NCI-H2196 (cell line): Measurements from ENCODE around the gene RXFP1.

Experiments
- DNase-seq: peaks from one replicate; lab custom pipeline; 2025; ENCODE audit not compliant: unreplicated experiment; lab: John Stamatoyannopoulos, UW

RXFP1 gene

DNA sequence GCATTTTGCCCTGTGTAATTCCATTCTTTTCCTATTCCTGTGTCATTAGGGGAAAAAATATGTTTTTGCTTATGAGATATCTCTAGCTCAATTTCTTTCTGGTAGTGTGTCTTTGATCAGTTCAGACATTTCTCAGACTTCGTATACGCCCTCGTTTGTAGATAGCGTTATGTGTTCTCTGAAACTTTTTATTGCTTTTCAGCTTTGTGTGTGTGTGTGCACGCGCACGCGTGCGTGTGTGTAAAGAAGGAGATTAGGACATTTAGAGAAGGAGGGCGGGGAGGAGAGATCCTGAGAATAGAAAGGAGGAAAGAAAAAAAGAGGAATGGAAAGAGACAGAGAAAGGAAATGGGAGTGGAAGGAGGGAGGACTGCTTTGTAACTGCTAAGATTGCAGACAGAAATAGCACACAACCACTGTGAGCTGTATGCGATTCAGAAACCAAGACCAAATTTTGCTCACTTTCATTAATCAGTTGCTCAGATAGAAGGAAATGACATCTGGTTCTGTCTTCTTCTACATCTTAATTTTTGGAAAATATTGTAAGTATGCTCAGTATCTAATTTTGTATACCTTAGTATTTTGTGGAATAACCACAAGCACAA is at the start of gene RXFP1:
RXFP1 (plus strand) TSS at position 399 of the 605 bp plus-strand sequence; CDS start at position 494, 95 bp downstream.
- DNase-seq: no peak

- DNase-seq: no peak
Observed at GRCh38 chr4:158481811-158482210, 39.9 kb upstream of the RXFP1 start.

- DNase-seq: no peak
Observed at GRCh38 chr4:158484173-158484885, 37.4 kb upstream of the RXFP1 start.

DNA sequence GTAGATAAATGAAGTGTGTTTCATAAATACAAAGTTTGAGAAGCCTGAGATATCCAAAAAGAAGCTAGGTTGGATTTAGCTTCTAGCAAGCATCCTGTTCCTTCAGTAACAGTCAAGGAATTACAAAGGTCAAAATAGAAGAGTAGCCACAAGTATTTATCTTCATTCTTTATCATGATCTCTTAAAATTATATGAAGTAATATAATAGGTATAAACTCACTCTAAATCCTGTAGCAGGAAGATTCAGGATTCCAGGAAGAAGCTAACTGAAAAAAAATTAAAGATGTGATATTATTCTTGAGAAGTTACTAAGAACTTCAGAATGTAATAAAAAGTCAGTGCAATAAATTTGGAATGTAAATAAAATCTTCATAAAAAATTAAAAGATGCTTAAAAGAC is 31.1 kb upstream of the RXFP1 start:
- DNase-seq: no peak

DNA sequence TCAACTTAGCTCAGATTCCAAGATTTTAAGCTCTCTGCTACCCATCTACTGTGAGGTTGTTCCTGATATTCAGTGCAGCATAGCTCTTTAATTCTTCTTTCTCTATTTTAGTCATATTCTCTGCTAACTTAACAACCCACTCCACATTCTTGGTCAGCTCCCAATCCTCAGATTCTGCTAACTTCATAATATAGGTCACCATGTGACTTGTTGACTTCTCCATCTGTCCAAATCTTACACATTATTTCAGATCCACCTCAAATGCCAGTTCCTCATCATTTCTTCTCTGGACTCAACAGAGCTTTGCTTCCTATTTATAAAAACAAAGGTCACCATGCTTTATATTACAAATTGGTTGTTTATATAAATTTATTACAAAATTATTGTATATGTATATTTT is 29.3 kb upstream of the RXFP1 start:
- DNase-seq: no peak

GRCh38 chr4:158496030-158496741 is 25.5 kb upstream of the RXFP1 start:
- DNase-seq: no peak

- no peak for DNase-seq
Observed at GRCh38 chr4:158500054-158500453, 21.6 kb upstream of the RXFP1 start.

DNA sequence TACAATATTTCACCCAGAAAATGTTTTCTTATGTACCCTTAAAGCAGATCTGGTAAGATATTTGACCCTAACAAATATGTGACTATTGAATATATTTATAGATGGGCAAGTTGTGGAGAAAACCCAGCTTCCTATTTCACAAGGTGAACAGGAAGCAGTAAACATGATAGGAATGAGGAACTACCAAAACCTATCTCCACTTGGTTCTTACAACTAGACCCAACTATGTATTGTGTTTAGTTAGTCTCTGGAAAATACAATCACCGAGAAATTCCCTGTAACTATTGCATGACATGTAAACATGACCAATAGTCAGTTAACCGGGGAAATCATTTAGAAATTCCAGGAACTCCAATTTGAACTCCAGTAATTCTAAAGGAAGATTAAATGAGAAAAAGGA is 8.4 kb upstream of the RXFP1 start:
- DNase-seq: no peak

DNA sequence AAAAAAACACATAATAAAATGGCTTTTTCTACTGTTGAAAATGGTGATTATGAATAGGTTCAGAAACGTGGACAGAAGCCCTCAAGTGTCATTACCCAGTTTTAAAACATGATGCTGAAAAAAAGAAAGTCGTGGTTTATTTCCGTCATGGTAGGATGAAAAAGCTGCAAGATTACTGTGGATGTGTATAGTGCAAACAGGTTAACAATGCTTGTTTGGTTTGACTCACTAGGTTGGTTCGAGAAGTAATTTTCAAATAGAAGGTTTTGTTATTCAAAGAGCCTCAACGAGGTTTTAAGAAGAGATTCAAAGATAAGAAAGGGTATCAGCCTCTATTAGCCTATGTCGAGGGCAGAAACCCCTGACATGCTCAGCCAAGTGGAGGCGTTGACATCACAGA is 2.5 kb upstream of the RXFP1 start:
- DNase-seq: no peak

DNA sequence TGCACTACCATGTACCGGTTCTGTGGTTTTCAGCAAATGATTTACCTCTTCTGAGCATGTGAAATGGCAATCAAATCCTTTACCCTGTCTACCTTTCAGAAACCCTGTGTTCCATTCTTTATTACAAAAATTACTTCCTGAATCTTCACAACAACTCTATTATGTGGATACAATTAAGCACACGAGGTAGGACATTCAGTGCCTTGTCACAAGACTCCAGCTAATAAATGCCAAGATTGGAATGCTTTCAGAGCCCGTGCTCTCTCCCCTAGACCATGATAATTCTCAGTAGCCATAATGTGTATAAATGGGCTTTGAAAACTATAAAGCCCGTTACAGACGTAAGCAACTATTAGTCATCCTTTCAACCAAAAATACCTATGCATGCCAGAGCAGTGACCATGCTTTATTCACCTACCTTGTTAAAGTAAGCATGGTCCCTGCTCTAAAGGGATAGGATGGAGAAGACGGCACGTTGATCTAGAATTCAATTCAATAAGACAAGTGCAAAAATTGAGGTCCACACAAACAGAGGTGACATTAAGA is 2.4 kb downstream of the RXFP1 start:
- DNase-seq: no peak

GRCh38 chr4:158527516-158527915 is 5.8 kb downstream of the RXFP1 start:
- no peak for DNase-seq

DNA sequence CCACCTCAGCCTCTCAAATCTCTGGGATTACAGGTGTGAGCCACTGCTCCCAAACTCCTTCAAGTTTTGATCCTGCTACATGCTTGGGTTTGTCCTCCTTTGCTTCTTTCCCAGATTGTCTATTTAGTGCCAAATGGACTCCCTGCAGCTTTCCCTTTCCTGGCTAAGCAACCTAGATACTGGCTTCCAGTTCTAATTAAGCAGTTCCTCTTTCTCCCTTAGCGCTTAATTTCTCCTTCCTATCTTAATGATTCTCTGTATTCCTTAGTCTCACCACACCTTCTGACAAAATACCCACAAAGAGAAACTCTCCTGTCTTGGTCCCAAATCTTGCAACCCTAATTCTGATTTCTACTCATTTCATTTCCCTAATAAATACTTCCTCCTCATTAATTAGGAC is 7.8 kb downstream of the RXFP1 start:
- DNase-seq: no peak

DNA sequence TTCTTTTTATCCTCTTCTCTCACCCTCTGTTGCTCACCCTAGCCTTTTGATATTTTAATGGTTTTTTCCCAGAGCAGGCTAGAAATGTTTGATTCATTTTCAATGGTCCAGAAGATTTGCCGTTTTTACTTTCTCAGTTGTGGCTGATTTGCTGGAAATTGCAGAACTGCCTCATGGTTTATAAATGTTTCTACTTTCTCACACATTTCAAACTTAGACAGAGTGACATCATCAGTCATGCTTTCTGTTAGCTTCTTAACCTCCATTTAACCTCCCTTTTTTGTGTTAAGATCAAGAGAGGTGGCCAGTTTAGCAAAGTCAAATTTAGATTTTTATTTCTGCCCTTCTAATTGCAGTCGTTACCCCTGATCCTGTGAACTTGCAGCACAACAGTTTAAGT is 8.7 kb downstream of the RXFP1 start:
- DNase-seq: no peak

- no peak for DNase-seq
Observed at GRCh38 chr4:158530898-158531297, 9.2 kb downstream of the RXFP1 start.

GRCh38 chr4:158532556-158533231 is 11.0 kb downstream of the RXFP1 start:
- DNase-seq: no peak

- DNase-seq: no peak
Observed at GRCh38 chr4:158534727-158535126, 13.0 kb downstream of the RXFP1 start.

DNA sequence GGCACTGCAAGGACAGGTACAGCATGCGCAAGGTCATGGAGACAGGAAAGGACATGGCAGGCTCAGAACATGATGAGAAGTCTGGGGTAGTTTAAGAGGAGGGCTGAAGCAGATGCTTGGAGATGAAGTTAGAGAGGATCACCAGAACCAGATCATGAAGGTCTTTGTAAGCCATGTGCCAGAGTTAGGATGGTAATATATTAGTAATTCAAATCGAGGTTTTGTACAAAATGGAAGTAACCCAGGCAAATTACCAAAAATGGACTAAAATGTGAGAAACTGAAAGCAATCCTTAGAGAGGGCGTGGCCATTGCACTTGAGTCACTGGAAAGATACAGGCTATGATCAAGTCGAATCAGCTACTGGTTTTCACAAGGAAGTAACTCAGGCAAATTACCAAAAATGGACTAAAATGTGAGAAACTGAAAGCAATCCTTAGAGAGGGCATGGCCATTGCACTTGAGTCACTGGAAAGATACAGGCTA is 13.5 kb downstream of the RXFP1 start:
- no peak for DNase-seq

- no peak for DNase-seq
Observed at GRCh38 chr4:158536833-158537232, 15.2 kb downstream of the RXFP1 start.

DNA sequence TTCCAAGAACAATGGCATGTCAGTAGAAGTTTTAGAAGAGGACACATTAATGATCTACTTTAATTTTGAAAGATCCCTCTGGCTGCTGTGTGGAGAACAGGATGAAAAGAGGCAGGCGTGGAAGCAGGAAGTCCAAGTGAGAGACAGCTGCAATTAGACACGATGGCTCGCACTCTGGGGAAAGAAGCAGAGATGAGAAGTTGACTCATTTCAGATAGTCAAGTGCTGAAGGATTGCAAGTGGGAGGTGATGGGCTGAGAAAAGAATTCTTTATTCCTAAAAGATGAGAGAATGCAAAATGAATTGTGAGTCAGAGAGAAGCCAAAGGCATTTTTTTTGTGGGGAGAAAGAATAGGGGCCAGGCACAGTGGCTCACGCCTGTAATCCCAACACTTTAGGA is 16.5 kb downstream of the RXFP1 start:
- no peak for DNase-seq

- DNase-seq: no peak
Observed at GRCh38 chr4:158538911-158539310, 17.2 kb downstream of the RXFP1 start.
